H1 (cell line): Measurements from ENCODE around the gene ARFGAP3. TPM values are rescaled to one million over a fixed set of nuclear protein-coding genes. Genes with fewer than 3 reads are reported as not detected.

Experiments used
- CTCF ChIA-PET: fragments of 300-600 bp; sonication (Branson Sonifier 250); formaldehyde crosslinking; loops from one replicate; lab custom pipeline; 2021; ENCODE audit not compliant: partially characterized antibody; lab: Charles Lee
- POLR2A ChIA-PET: fragments of 300-600 bp; sonication (Branson Sonifier 250); formaldehyde crosslinking; loops from one replicate; lab custom pipeline; 2021; ENCODE audit warnings: inconsistent platforms; ENCODE audit not compliant: partially characterized antibody; lab: Charles Lee
- DNase-seq, 2 experiments: peaks; one replicate each; pipeline versions ENCODE4 v3.0.0 to v3.0.0-alpha.2; 2010 to 2022; ENCODE audit warnings: low spot score in 2 of 2, low read depth in 1 of 2, mixed read lengths in 1 of 2
- FAIRE-seq: peaks from 2 replicates; lab custom pipeline; 2011; peaks lifted over from hg19 to GRCh38; lab: Jason Lieb, UNC
- H2AFZ ChIP-seq: 2 replicates; pipeline ENCODE4 v1.8.1; 2012; ENCODE audit warnings: low read length, inconsistent platforms
- H2AK5ac ChIP-seq: 2 replicates; pipeline ENCODE4 v1.6.1; 2013; ENCODE audit warnings: low read depth, low read length
- H2BK120ac ChIP-seq: replicated peaks from 2 replicates; pipeline ENCODE3; 2013; ENCODE audit warnings: low read depth, low read length, inconsistent platforms
- H2BK12ac ChIP-seq: 2 replicates; pipeline ENCODE4 v1.6.1; 2013; ENCODE audit warnings: low read depth, low read length
- H2BK15ac ChIP-seq: 2 replicates; pipeline ENCODE4 v1.6.1; 2013; ENCODE audit warnings: low read length
- H2BK20ac ChIP-seq: 2 replicates; pipeline ENCODE4 v1.6.1; 2013; ENCODE audit warnings: low read length
- H2BK5ac ChIP-seq: 2 replicates; pipeline ENCODE4 v1.6.1; 2013; ENCODE audit warnings: low read depth, low read length
- H3K14ac ChIP-seq: 2 replicates; pipeline ENCODE4 v1.6.1; 2013; ENCODE audit warnings: inconsistent platforms; ENCODE audit not compliant: insufficient read length
- H3K18ac ChIP-seq: 2 replicates; pipeline ENCODE4 v1.6.1; 2013; ENCODE audit warnings: low read length; ENCODE audit errors: extremely low read depth
- H3K23ac ChIP-seq: 2 replicates; pipeline ENCODE4 v1.6.1; 2013; ENCODE audit warnings: inconsistent platforms; ENCODE audit not compliant: insufficient read length
- H3K23me2 ChIP-seq: 2 replicates; pipeline ENCODE4 v1.6.1; 2013; ENCODE audit warnings: low read depth, low read length
- H3K27ac ChIP-seq: 2 replicates; pipeline ENCODE4 v1.6.1; 2011; ENCODE audit warnings: low read depth, low read length, inconsistent platforms
- H3K27me3 ChIP-seq, 4 experiments: replicated peaks in 1 of 4; 1 replicate in 1 of 4; 2 replicates in 3 of 4; pipeline versions ENCODE4 v1.6.1 to v1.8.1; 2011 to 2013; ENCODE audit warnings: low read length in 3 of 4, mild to moderate bottlenecking in 3 of 4, inconsistent platforms in 2 of 4, mixed read lengths in 2 of 4, moderate library complexity in 1 of 4; ENCODE audit not compliant: control insufficient read depth in 3 of 4, insufficient read depth in 3 of 4; ENCODE audit errors: extremely low read depth in 1 of 4
- H3K36me3 ChIP-seq, 4 experiments: 2 replicates each; pipeline versions ENCODE4 v1.6.1 to v1.8.1; 2011 to 2013; ENCODE audit warnings: mild to moderate bottlenecking in 4 of 4, low read length in 3 of 4, moderate library complexity in 2 of 4, control low read depth in 1 of 4, inconsistent platforms in 1 of 4; ENCODE audit not compliant: insufficient read depth in 4 of 4, control insufficient read depth in 2 of 4
- H3K4ac ChIP-seq: replicated peaks from 2 replicates; pipeline ENCODE3; 2013; ENCODE audit warnings: low read length, low read depth, mixed read lengths, inconsistent platforms; ENCODE audit not compliant: insufficient read length
- H3K4me1 ChIP-seq, 4 experiments: replicated peaks in 1 of 4; 1 replicate in 1 of 4; 2 replicates in 3 of 4; pipeline versions ENCODE4 v1.6.1 to v1.8.1; 2011 to 2013; ENCODE audit warnings: low read length in 3 of 4, inconsistent platforms in 2 of 4, mixed read lengths in 1 of 4; ENCODE audit not compliant: insufficient read depth in 4 of 4, control insufficient read depth in 3 of 4
- H3K4me2 ChIP-seq, 2 experiments: 2 replicates each; pipeline versions ENCODE4 v1.6.1 to v1.8.1; 2011 to 2013; ENCODE audit warnings: low read depth in 2 of 2, low read length in 2 of 2, control low read depth in 1 of 2, inconsistent platforms in 1 of 2, mild to moderate bottlenecking in 1 of 2; ENCODE audit not compliant: insufficient read depth in 1 of 2
- H3K4me3 ChIP-seq, 4 experiments: fragments of 200-600, 300-600 bp in 1 of 4; sonication (generic), shearing (Covaris generic), sonication (Bioruptor Twin) in 1 of 4; 2 replicates each; pipeline versions ENCODE4 v1.5.1 to v1.8.1; 2011 to 2016; ENCODE audit warnings: low read length in 4 of 4, low read depth in 3 of 4, control low read depth in 2 of 4, inconsistent platforms in 2 of 4, mild to moderate bottlenecking in 2 of 4, mixed read lengths in 1 of 4, moderate library complexity in 1 of 4; ENCODE audit not compliant: insufficient read depth in 2 of 4; ENCODE audit errors: extremely low read depth in 1 of 4
- H3K56ac ChIP-seq: replicated peaks from 2 replicates; pipeline ENCODE3; 2013; ENCODE audit warnings: low read depth, mild to moderate bottlenecking, mixed read lengths, low read length, inconsistent platforms; ENCODE audit not compliant: insufficient read length
- H3K79me1 ChIP-seq: 2 replicates; pipeline ENCODE4 v1.6.1; 2013; ENCODE audit warnings: low read depth, low read length, control low read depth
- H3K79me2 ChIP-seq, 2 experiments: 2 replicates each; pipeline versions ENCODE4 v1.6.1 to v1.8.1; 2012 to 2013; ENCODE audit warnings: low read length in 2 of 2, mild to moderate bottlenecking in 2 of 2, inconsistent platforms in 1 of 2; ENCODE audit not compliant: insufficient read depth in 2 of 2, control insufficient read depth in 1 of 2
- H3K9ac ChIP-seq, 4 experiments: replicated peaks in 1 of 4; 1 replicate in 1 of 4; 2 replicates in 3 of 4; pipeline versions ENCODE4 v1.6.1 to v1.8.1; 2011 to 2013; ENCODE audit warnings: low read depth in 3 of 4, low read length in 3 of 4, control low read depth in 2 of 4, mild to moderate bottlenecking in 2 of 4, moderate library complexity in 2 of 4, inconsistent platforms in 1 of 4; ENCODE audit errors: extremely low read depth in 1 of 4
- H3K9me3 ChIP-seq, 2 experiments: 2 replicates each; pipeline versions ENCODE4 v1.6.1 to v1.8.1; 2012 to 2013; ENCODE audit warnings: mild to moderate bottlenecking in 2 of 2, moderate library complexity in 2 of 2, control low read depth in 1 of 2, inconsistent platforms in 1 of 2, low read depth in 1 of 2, low read length in 1 of 2, mixed read lengths in 1 of 2; ENCODE audit not compliant: insufficient read depth in 2 of 2
- H4K20me1 ChIP-seq, 2 experiments: replicated peaks in 1 of 2; 2 replicates each; pipeline versions ENCODE3 to v1.8.1; 2011 to 2013; ENCODE audit warnings: inconsistent platforms in 2 of 2, low read length in 2 of 2, mild to moderate bottlenecking in 1 of 2; ENCODE audit not compliant: insufficient read depth in 2 of 2, control insufficient read depth in 1 of 2
- H4K5ac ChIP-seq: 2 replicates; pipeline ENCODE4 v1.6.1; 2013; ENCODE audit warnings: low read length, low read depth, mixed read lengths, inconsistent platforms; ENCODE audit not compliant: insufficient read length
- H4K8ac ChIP-seq: 2 replicates; pipeline ENCODE4 v1.8.0; 2013; ENCODE audit warnings: mild to moderate bottlenecking, moderate library complexity, low read length, inconsistent platforms; ENCODE audit not compliant: insufficient read depth; ENCODE audit errors: extremely low read depth
- H4K91ac ChIP-seq: replicated peaks from 2 replicates; pipeline ENCODE3; 2013; ENCODE audit warnings: low read length, mixed read lengths, inconsistent platforms; ENCODE audit not compliant: insufficient read length
- BCL11A ChIP-seq, 2 experiments: IDR thresholded peaks; one replicate each; pipeline ENCODE4 v1.6.1; 2011; ENCODE audit warnings: low read depth in 2 of 2, low read length in 2 of 2, mild to moderate bottlenecking in 2 of 2
- CBX5 ChIP-seq: fragments of 300-800, 300-1000 bp; sonication (generic); IDR thresholded peaks from 2 replicates; pipeline ENCODE4 v1.7.1; 2016; ENCODE audit warnings: antibody characterized with exemption, low read length, low read depth
- FOSL1 ChIP-seq: IDR thresholded peaks from 2 replicates; pipeline ENCODE4 v1.6.1; 2011; ENCODE audit warnings: mild to moderate bottlenecking, low read depth, low read length, moderate library complexity; ENCODE audit not compliant: insufficient read depth
- HDAC6 ChIP-seq: IDR thresholded peaks from one replicate; pipeline ENCODE4 v1.7.1; 2012; ENCODE audit warnings: low read depth, mild to moderate bottlenecking, inconsistent platforms, low read length, moderate library complexity
- POU5F1 ChIP-seq: IDR thresholded peaks from 2 replicates; pipeline ENCODE4 v1.6.1; 2011; ENCODE audit warnings: low read depth, mild to moderate bottlenecking, low read length, moderate library complexity
- RAD21 ChIP-seq, 2 experiments: IDR thresholded peaks in 1 of 2; conservative IDR thresholded peaks in 1 of 2; 2 replicates each; pipeline ENCODE4 v1.6.1; 2011; ENCODE audit warnings: low read depth in 2 of 2, low read length in 2 of 2, improper control_type of control experiment in 1 of 2, inconsistent platforms in 1 of 2, mild to moderate bottlenecking in 1 of 2, moderate library complexity in 1 of 2
- RXRA ChIP-seq: IDR thresholded peaks from 2 replicates; pipeline ENCODE4 v1.6.1; 2011; ENCODE audit warnings: low read depth, mild to moderate bottlenecking, low read length, moderate library complexity; ENCODE audit not compliant: insufficient read depth
- SAP30 ChIP-seq: fragments of 300-600 bp; sonication (generic); IDR thresholded peaks from 2 replicates; pipeline ENCODE4 v1.7.1; 2012; ENCODE audit warnings: low read length, moderate library complexity, mild to moderate bottlenecking, inconsistent platforms; ENCODE audit not compliant: insufficient read depth, insufficient replicate concordance
- SP4 ChIP-seq: IDR thresholded peaks from 2 replicates; pipeline ENCODE4 v1.6.1; 2012; ENCODE audit warnings: low read length, inconsistent platforms
- TAF7 ChIP-seq: optimal IDR thresholded peaks from 2 replicates; pipeline ENCODE3; 2011; ENCODE audit warnings: low read depth, mild to moderate bottlenecking, inconsistent platforms, low read length, moderate library complexity, borderline replicate concordance
- TBP ChIP-seq: IDR thresholded peaks from 2 replicates; pipeline ENCODE4 v1.6.1; 2011; ENCODE audit warnings: low read depth, low read length, improper control_type of control experiment
- ZNF274 ChIP-seq: IDR thresholded peaks from 2 replicates; pipeline ENCODE4 v1.7.0; 2012; ENCODE audit warnings: low read length, borderline replicate concordance; ENCODE audit errors: extremely low read depth
- WGBS, 2 experiments: shearing (Covaris generic) in 1 of 2; methylation state at CpG; one replicate each; pipeline versions ENCODE4 v1.1.6 to v1.1.7; 2013 to 2015; ENCODE audit warnings: low lambda C conversion rate in 2 of 2, mixed read lengths in 2 of 2, inconsistent platforms in 1 of 2, low coverage in 1 of 2, missing lambda C conversion rate in 1 of 2; ENCODE audit not compliant: insufficient replicate concordance in 2 of 2, insufficient coverage in 1 of 2, insufficient read length in 1 of 2; ENCODE audit errors: extremely low coverage in 1 of 2, missing lambda C conversion rate in 1 of 2; 5-methylcytosine and 5-hydroxymethylcytosine counted together
- polyA plus RNA-seq, 7 experiments: library from polyadenylated mRNA; depleted of rRNA in 3 of 7; stranded (reverse) in 5 of 7; unstranded in 2 of 7; fragments of >200 nt in 5 of 7; fragments of 200-250 nt in 2 of 7; gene quantifications; 1 replicate in 5 of 7; 2 replicates in 1 of 7; 4 replicates in 1 of 7; pipeline versions ENCODE4 v1.2.1 to v1.2.3, GENCODE V29; 2011 to 2013; ENCODE audit warnings: missing spikeins in 2 of 7, mixed read lengths in 2 of 7
- total RNA-seq: library from RNA; stranded (reverse); fragmentation: NEBNext Ultra II Directional; extraction: Animal tissue kit (Norgen Biotek cat#: 25700); gene quantifications from 2 replicates; pipeline ENCODE4 v1.2.1, GENCODE V29; 2021

ARFGAP3 gene
- total and polyA plus RNA-seq, 2 of the 8 experiments (the other 6 are each of a cell fraction or from before 2014, with no cell fraction given): 9.7 to 16.0 TPM

DNA sequence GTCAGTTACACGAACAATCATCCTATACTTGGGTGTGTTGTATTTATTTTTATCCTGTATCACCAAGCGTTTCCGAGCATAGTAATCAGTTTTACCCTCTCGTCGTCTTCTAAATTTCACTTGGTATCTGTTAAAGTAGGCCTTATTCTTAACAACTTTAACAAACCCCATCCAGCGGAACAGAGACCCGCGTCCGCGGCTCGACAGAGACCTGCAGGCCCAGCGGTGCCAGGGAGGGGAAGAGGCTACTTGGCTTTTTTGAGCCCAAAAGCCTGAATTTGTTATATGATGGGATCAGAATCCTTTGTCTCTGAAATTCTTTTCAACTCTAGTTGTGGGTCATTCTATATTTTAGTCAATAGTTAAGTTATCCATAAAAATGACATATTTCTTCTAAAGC is 79.9 kb downstream of the ARFGAP3 start:
- H3K4me2 ChIP-seq: no peak overlapping the region
- no peaks in the 10 kb centered on the region for H3K79me2 ChIP-seq
- ChIA-PET CTCF (interaction anchor here (1.7 kb wide), 1 partner anchor 43 kb away, joined by 5 read pairs; no protein-coding TSS in a partner anchor), POLR2A (no interaction called here)
- no peak overlapping the region for H4K8ac ChIP-seq
- H3K56ac ChIP-seq: no peak overlapping the region
- H3K4me3 ChIP-seq: no peak overlapping the region
- peaks cover 0 to 8% (median 4%) of the 10 kb centered on the region in 4 experiments; a peak in 4 of 7 replicates for H3K4me1 ChIP-seq
- no peaks in the 10 kb centered on the region for H3K79me1 ChIP-seq
- H2BK15ac ChIP-seq: no peak overlapping the region
- no peak overlapping the region for H3K14ac ChIP-seq
- H3K23ac ChIP-seq: no peak overlapping the region
- no peaks in the 10 kb centered on the region for H3K36me3 ChIP-seq
- H2BK120ac ChIP-seq: no peak overlapping the region
- H3K23me2 ChIP-seq: no peaks in the 10 kb centered on the region
- H2BK20ac ChIP-seq: no peak overlapping the region
- H4K91ac ChIP-seq: no peak overlapping the region
- H2AK5ac ChIP-seq: no peak overlapping the region
- 92% methylated on average over 12 of the region's 12 CpGs; no CpG with 5 or more reads in 1 of the 2 experiments for WGBS, 2 experiments
- no peak overlapping the region for H3K18ac ChIP-seq
- no peak for FAIRE-seq
- no peak overlapping the region for H2AFZ ChIP-seq
- H3K9me3 ChIP-seq: no peaks in the 10 kb centered on the region
- no peak overlapping the region for H3K4ac ChIP-seq
- H3K9ac ChIP-seq: no peak overlapping the region
- no peak overlapping the region for H2BK12ac ChIP-seq
- H2BK5ac ChIP-seq: no peak overlapping the region
- H3K27me3 ChIP-seq: no peaks in the 10 kb centered on the region
- H4K5ac ChIP-seq: no peak overlapping the region
- H4K20me1 ChIP-seq: no peaks in the 10 kb centered on the region
- DNase-seq: no peak
- no peak overlapping the region for H3K27ac ChIP-seq
- TF ChIP-seq TBP (no peak), RXRA (no peak), SAP30 (no peak), RAD21 (IDR thresholded peaks at IDR 0.05 in 1 of 2, conservative IDR thresholded peaks at IDR 0.05 in 1 of 2; ENCODE audit: low read depth in 2 of 2, low read length in 2 of 2) (no peak), CBX5 (no peak), TAF7 (no peak), HDAC6 (no peak), SP4 (no peak), POU5F1 (no peak), BCL11A (IDR thresholded peaks at IDR 0.05; ENCODE audit: low read depth in 2 of 2, low read length in 2 of 2) (no peak), FOSL1 (no peak), ZNF274 (no peak)
